T47D (cell line): ENCODE measurements around the gene CNTN5.
A peak's percentile ranks its signal among the peaks of the same experiment; 100 is the strongest.

Experiments
- DNase-seq, 2 experiments: peaks; one replicate each; pipeline versions ENCODE4 v3.0.0 to v3.0.0-alpha.2; 2011 to 2012; ENCODE audit warnings: low read depth in 1 of 2, low spot score in 1 of 2
- JUND ChIP-seq: IDR thresholded peaks from 2 replicates; pipeline ENCODE4 v1.6.1; 2012; ENCODE audit warnings: low read depth
- in situ Hi-C: cut with HindIII; loops from 2 replicates; pipeline ENCODE4 v1.10.0; 2016; ENCODE audit warnings: low sequenced_read_pairs, low pct_unique_long_range_greater_than_20kb

Gene CNTN5

DNA sequence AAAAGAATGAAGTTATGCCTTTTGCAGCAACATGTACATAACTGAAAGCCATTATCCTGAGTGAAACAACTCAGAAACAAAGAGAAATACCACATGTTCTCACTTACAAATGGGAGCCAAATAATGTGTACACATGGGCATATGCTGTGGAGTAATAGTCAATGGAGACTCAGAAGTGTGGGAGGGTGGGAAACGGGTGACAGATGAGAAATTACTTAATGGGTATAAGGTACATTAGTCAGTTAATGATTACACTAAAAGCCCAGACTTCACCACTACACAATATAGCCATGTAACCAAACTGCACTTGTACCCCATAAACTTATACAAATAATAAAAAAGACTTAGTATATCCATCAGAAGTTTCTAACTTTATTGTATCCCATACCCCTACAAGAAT is 992.3 kb downstream of the CNTN5 start:
- TF ChIP-seq JUND, result no peak
- in situ Hi-C loops, result no loop called here
- no peak for DNase-seq

GRCh38 chr11:100031973-100032372 is 1011.2 kb downstream of the CNTN5 start:
- no peak for DNase-seq
- TF ChIP-seq JUND, result no peak
- in situ Hi-C loops, result no loop called here

DNA sequence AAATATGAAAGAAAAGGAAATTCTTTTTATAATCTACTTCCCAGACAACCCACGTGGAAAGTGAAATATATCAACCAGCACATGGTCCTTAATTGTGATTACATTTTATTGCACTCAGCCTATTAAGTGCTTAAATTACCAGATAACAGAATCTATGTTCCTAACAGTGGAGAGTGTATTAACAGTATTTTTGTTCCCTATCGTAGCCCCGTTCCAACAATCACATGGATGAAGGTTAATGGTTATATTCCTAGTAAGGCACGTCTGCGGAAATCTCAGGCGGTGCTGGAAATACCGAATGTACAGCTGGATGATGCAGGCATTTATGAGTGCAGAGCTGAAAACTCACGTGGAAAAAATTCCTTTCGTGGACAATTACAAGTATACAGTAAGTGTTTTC is 1040.3 kb downstream of the CNTN5 start:
- peak in 1 of 2 experiments; percentile 9 for DNase-seq
- TF ChIP-seq JUND, result no peak
- in situ Hi-C loops, result no loop called here

DNA sequence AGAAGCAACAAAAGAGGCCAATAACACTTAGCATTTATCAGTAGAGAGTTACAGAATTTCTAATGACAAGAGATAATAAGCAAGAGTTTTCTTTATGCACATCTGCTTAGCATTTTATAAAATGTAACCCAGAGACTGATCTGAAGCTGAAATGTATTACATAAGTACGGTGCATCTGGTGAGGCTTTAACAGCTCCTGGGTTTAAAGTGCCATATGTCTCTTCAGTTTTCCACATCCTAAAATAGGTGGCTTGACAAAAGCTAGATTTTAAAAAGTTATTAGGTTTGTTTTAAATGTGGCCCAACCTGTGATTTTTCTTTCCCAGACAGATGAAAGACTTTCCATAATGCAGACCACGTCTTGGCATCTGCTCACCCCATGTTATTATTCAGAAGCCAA is 1045.7 kb downstream of the CNTN5 start:
- no peak for DNase-seq
- no peak for TF ChIP-seq JUND
- in situ Hi-C loops, result no loop called here

- no peak for DNase-seq
- TF ChIP-seq JUND, result no peak
- in situ Hi-C loops, result no loop called here
Observed at GRCh38 chr11:100068116-100068515, 1047.4 kb downstream of the CNTN5 start.

DNA sequence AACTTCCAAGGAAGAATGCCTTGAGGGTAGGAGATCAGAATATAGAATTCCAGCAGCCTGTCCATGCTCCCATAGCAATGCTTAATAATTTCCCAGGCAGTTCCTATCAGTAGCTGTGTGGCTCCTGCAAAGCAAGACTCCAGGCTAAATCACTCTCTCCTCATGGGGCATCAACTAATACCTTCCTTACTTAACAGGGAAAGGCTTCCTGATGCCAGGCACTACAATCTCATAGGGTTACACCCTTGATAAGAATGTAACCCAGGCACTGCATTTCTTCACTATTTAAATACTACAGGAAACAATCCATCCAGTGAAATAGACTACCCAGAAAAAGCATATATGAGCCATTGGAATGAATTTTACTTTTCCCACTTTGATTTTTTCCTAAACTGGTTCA is 1051.4 kb downstream of the CNTN5 start:
- DNase-seq, result no peak
- in situ Hi-C loops, result no loop called here
- TF ChIP-seq JUND, result no peak

DNA sequence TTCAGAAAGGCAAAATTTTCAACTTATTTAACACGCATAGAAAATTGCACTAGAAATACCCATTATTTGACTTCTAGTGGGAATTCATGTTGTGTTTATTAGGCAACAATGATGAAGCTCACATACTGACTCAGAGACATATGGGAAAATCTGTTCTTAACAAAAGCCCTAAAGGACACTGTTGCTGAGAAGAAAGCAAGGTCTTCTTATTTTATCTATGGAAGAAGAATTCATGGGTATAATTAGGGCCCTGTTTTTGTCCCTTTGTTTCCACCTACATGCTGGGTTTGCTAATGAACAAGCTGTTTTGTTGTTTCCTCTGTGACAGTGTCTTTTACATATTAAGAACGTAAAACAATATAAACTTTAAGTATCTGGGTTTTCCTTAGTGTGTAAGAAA is 1059.6 kb downstream of the CNTN5 start:
- no peak for TF ChIP-seq JUND
- in situ Hi-C loops, result no loop called here
- DNase-seq, result no peak

GRCh38 chr11:100080821-100081220 is 1060.1 kb downstream of the CNTN5 start:
- in situ Hi-C loops, result no loop called here
- no peak for DNase-seq
- no peak for TF ChIP-seq JUND

DNA sequence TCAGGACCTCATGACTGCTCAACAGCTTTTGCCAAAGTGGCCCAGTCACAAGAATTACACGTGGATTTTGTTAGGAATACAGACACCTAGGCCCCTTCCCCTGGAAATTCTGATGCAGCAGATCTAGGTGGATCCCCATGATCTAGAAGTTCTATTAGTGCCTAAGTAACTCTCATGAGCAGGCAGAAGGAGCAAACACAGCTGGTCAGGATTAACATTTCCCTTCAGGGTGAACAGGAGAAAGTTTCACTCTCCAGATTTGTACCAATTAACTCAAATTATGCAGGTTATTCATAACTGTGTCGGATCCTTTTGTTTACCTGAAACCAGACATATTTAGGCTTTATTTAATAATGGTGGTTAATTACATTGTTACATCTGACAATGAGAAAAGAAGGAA is 1072.9 kb downstream of the CNTN5 start:
- no peak for TF ChIP-seq JUND
- in situ Hi-C loops, result no loop called here
- no peak for DNase-seq

GRCh38 chr11:100094121-100094865 is 1073.5 kb downstream of the CNTN5 start:
- in situ Hi-C loops, result no loop called here
- TF ChIP-seq JUND, result no peak
- DNase-seq, result no peak

GRCh38 chr11:100095809-100096208 is 1075.1 kb downstream of the CNTN5 start:
- no peak for TF ChIP-seq JUND
- in situ Hi-C loops, result no loop called here
- no peak for DNase-seq

GRCh38 chr11:100098560-100098959 is 1077.8 kb downstream of the CNTN5 start:
- no peak for DNase-seq
- in situ Hi-C loops, result no loop called here
- no peak for TF ChIP-seq JUND

GRCh38 chr11:100105255-100105981 is 1084.7 kb downstream of the CNTN5 start:
- in situ Hi-C loops, result no loop called here
- no peak for DNase-seq
- no peak for TF ChIP-seq JUND

GRCh38 chr11:100105982-100106358 is 1085.2 kb downstream of the CNTN5 start:
- in situ Hi-C loops, result no loop called here
- no peak for DNase-seq
- TF ChIP-seq JUND, result no peak
